Osteoblast (primary cell): ENCODE results near the gene DYNC1I1. TPM values are rescaled to one million over a fixed set of nuclear protein-coding genes. Genes with fewer than 3 reads are reported as not detected.

ENCODE experiments used
- DNase-seq: peaks from one replicate; pipeline ENCODE4 v3.0.0; 2011; ENCODE audit warnings: low spot score, mixed read lengths; ENCODE audit not compliant: insufficient read length; ENCODE audit errors: missing footprints
- H2AFZ ChIP-seq: 2 replicates; pipeline ENCODE4 v1.6.0; 2011; ENCODE audit warnings: mild to moderate bottlenecking, low read length
- H3K27ac ChIP-seq: 2 replicates; pipeline ENCODE4 v1.5.1; 2011; ENCODE audit warnings: mild to moderate bottlenecking, low read depth, low read length, moderate library complexity
- H3K27me3 ChIP-seq: 2 replicates; pipeline ENCODE4 v1.6.0; 2012; ENCODE audit warnings: mild to moderate bottlenecking, control low read depth, inconsistent platforms, low read length, moderate library complexity; ENCODE audit not compliant: insufficient read depth
- H3K36me3 ChIP-seq: 2 replicates; pipeline ENCODE4 v1.5.1; 2011; ENCODE audit warnings: mild to moderate bottlenecking, low read length, control low read depth, moderate library complexity; ENCODE audit not compliant: insufficient read depth
- H3K4me1 ChIP-seq: 2 replicates; pipeline ENCODE4 v1.5.1; 2011; ENCODE audit warnings: mild to moderate bottlenecking, low read length, control low read depth, moderate library complexity; ENCODE audit not compliant: insufficient read depth
- H3K4me2 ChIP-seq: 2 replicates; pipeline ENCODE4 v1.6.0; 2011; ENCODE audit warnings: mild to moderate bottlenecking, low read length; ENCODE audit not compliant: insufficient read depth
- H3K4me3 ChIP-seq: fragments of 200-600 bp; sonication (generic); 3 replicates; pipeline ENCODE4 v1.5.1; 2012; ENCODE audit warnings: mild to moderate bottlenecking, low read length, inconsistent platforms; ENCODE audit not compliant: insufficient read depth
- H3K79me2 ChIP-seq: 2 replicates; pipeline ENCODE4 v1.6.0; 2012; ENCODE audit warnings: mild to moderate bottlenecking, low read length, control low read depth, inconsistent platforms; ENCODE audit not compliant: insufficient read depth
- H3K9me3 ChIP-seq: 2 replicates; pipeline ENCODE4 v1.5.1; 2011; ENCODE audit warnings: low read depth, low read length, control low read depth
- H4K20me1 ChIP-seq: 2 replicates; pipeline ENCODE4 v1.6.0; 2012; ENCODE audit warnings: mild to moderate bottlenecking, low read length, control low read depth; ENCODE audit not compliant: insufficient read depth
- CTCF ChIP-seq: IDR thresholded peaks from 2 replicates; pipeline ENCODE4 v1.5.1; 2011; ENCODE audit warnings: mild to moderate bottlenecking, low read depth, low read length, moderate library complexity; ENCODE audit errors: extremely low read depth
- total RNA-seq: library from RNA; depleted of rRNA; stranded (reverse); fragments of >200 nt; gene quantifications from 2 replicates; pipeline ENCODE4 v1.2.3, GENCODE V29; 2012

The DYNC1I1 gene
- total RNA-seq, 1 donor: 2.2 TPM

- Histone ChIP-seq H3K4me2 (no peak overlapping the region), H3K4me1 (no peaks in the 10 kb centered on the region), H4K20me1 (no peaks in the 10 kb centered on the region), H3K36me3 (no peaks in the 10 kb centered on the region), H3K4me3 (no peak overlapping the region), H3K27ac (no peak overlapping the region), H3K27me3 (no peaks in the 10 kb centered on the region), H3K9me3 (no peaks in the 10 kb centered on the region), H3K79me2 (no peaks in the 10 kb centered on the region), H2AFZ (peak overlapping the region; percentile 17)
- TF ChIP-seq CTCF: no peak
- DNase-seq: no peak
These were observed 199.4 kb downstream of the DYNC1I1 start for GRCh38 chr7:95971716-95972115.

GRCh38 chr7:95972523-95972922 lies 200.2 kb downstream of the DYNC1I1 start:
- H3K9me3 ChIP-seq: no peaks in the 10 kb centered on the region
- no peaks in the 10 kb centered on the region for H3K36me3 ChIP-seq
- no peak for TF ChIP-seq CTCF
- no peak for DNase-seq
- no peaks in the 10 kb centered on the region for H3K4me1 ChIP-seq
- peak overlapping the region; percentile 16 for H3K4me2 ChIP-seq
- H3K4me3 ChIP-seq: no peak overlapping the region
- no peak overlapping the region for H3K27ac ChIP-seq
- H3K27me3 ChIP-seq: no peaks in the 10 kb centered on the region
- H2AFZ ChIP-seq: peak overlapping the region; percentile 8
- H3K79me2 ChIP-seq: no peaks in the 10 kb centered on the region
- no peaks in the 10 kb centered on the region for H4K20me1 ChIP-seq

DNA sequence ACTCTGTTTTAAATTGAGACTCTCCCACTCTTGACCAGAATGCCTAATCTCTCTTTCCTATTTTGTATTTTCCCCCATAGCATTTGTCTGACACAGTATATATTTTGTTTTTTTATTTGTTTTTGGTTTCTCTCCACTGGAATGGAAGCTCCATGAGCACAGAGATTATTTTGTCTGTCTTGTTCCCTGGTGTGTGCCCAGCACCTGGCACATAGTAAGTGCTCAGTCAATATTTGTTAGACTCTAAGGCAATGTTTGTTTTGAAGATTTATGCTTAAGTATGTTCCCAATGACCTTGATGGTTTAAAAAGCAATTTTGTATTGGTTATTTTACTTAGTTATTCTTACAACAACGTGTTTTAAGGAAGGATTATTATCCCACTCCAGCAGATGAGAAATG lies 201.8 kb downstream of the DYNC1I1 start:
- no peak for TF ChIP-seq CTCF
- H3K36me3 ChIP-seq: no peaks in the 10 kb centered on the region
- H3K4me2 ChIP-seq: no peak overlapping the region
- no peak for DNase-seq
- no peak overlapping the region for H3K27ac ChIP-seq
- H4K20me1 ChIP-seq: no peaks in the 10 kb centered on the region
- H3K4me3 ChIP-seq: no peak overlapping the region
- H2AFZ ChIP-seq: no peak overlapping the region
- no peaks in the 10 kb centered on the region for H3K27me3 ChIP-seq
- H3K4me1 ChIP-seq: no peaks in the 10 kb centered on the region
- no peaks in the 10 kb centered on the region for H3K9me3 ChIP-seq
- no peaks in the 10 kb centered on the region for H3K79me2 ChIP-seq

- TF ChIP-seq CTCF: no peak
These were observed 204.2 kb downstream of the DYNC1I1 start for GRCh38 chr7:95976369-95977060.

More at GRCh38 chr7:95976369-95977060, 204.2 kb downstream of the DYNC1I1 start:
- no peak overlapping the region for H3K4me2 ChIP-seq
- no peaks in the 10 kb centered on the region for H3K9me3 ChIP-seq
- no peaks in the 10 kb centered on the region for H3K79me2 ChIP-seq
- no peaks in the 10 kb centered on the region for H3K27me3 ChIP-seq
- no peaks in the 10 kb centered on the region for H3K36me3 ChIP-seq
- DNase-seq: no peak
- H3K4me3 ChIP-seq: no peak overlapping the region
- H2AFZ ChIP-seq: no peak overlapping the region
- H3K27ac ChIP-seq: no peak overlapping the region
- no peaks in the 10 kb centered on the region for H4K20me1 ChIP-seq
- H3K4me1 ChIP-seq: no peaks in the 10 kb centered on the region
